Measurements from ENCODE around the gene TMEM258.

GRCh38 chr11:61771195-61771894, 21.1 kb downstream of the TMEM258 start:
- TF ChIP-seq POLR2A (IDR thresholded peaks at IDR 0.05) (no peak), CTCF (IDR thresholded peaks at IDR 0.05) (no peak)
